ENCODE results near the gene NOVA2. TPM values are rescaled to one million over a fixed set of nuclear protein-coding genes. Genes with fewer than 3 reads are reported as not detected.

The NOVA2 gene
- total and polyA plus RNA-seq, 2 of the 8 experiments (the other 6 are each of a cell fraction or from before 2014, with no cell fraction given) = 3.2 to 24.6 TPM

DNA sequence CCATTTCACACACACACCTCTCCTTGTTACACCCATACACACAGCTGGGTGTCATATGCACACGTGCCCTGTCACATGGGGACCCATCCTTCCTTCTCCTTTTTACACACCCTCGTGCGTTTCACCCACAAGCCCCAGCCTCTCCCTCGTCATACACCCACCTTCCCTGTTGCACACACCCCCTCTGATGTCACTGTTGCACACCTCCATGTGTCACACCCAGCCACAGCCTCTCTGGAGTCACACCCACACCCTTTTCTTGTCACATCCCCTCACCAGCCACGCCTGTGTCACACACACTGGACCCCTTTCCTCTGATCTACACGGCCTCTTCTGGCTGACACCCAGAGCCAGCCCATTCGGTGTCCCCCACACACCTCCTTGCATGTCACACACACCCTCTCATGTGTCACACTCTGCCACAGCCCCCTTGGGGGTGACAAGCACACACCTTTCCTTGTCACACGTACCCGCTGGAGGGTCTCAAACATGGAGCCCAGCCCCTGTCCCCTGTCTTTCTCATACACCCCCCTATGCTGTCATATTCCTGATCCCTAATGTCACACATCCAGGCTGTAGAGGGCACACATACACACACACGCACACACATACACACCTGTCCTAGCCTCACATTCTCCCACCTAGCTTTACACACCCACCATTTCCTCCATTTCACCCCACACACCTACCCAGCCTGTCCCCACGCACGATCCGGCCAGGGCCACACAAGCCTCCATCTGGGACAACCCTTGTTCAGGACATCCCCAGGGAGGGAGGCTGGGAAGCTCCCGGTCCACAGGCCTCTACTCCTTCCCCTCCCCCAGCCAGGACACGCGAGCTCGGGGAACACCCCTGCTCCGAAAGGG lies 1.4 kb downstream of the NOVA2 start:
- WGBS, 2 experiments (ENCODE audit: extremely low coverage in 1 of 2, insufficient coverage in 1 of 2, insufficient read length in 1 of 2, insufficient replicate concordance in 2 of 2, low coverage in 1 of 2, low lambda C conversion rate in 2 of 2, missing lambda C conversion rate in 1 of 2) = 59% methylated on average over 18 of the region's 18 CpGs; no CpG with 5 or more reads in 1 of the 2 experiments
- H3K4me2 ChIP-seq (ENCODE audit: insufficient read depth in 1 of 2, low read depth in 2 of 2, low read length in 2 of 2) = peak overlapping the region; percentile 64 to 79
- no peak for TF ChIP-seq POLR2A (IDR thresholded peaks at IDR 0.05; ENCODE audit: control extremely low read depth in 1 of 2, low read depth in 2 of 2, low read length in 2 of 2)

More for the DNA sequence above, 1.4 kb downstream of the NOVA2 start:
- no peak overlapping the region for H4K91ac ChIP-seq (replicated peaks; ENCODE audit: insufficient read length, low read length)
- no peak overlapping the region for H4K8ac ChIP-seq (ENCODE audit: extremely low read depth, insufficient read depth, low read length)
- H3K4ac ChIP-seq (replicated peaks; ENCODE audit: insufficient read length, low read depth, low read length) = no peak overlapping the region
- peaks cover 8% of the 10 kb centered on the region; the same call in 1 of the 2 replicates for H3K23me2 ChIP-seq (ENCODE audit: low read depth, low read length)
- no peak overlapping the region for H3K23ac ChIP-seq (ENCODE audit: insufficient read length)
- H3K18ac ChIP-seq (ENCODE audit: extremely low read depth, low read length) = no peak overlapping the region; the same call in 1 of the 2 replicates
- H3K14ac ChIP-seq (ENCODE audit: insufficient read length) = no peak overlapping the region
- peak overlapping the region; percentile 61; the same call in 1 of the 2 replicates for H2BK15ac ChIP-seq (ENCODE audit: low read length)
- H3K9me3 ChIP-seq (ENCODE audit: insufficient read depth in 2 of 2, low read depth in 1 of 2, low read length in 1 of 2) = no peaks in the 10 kb centered on the region
- FAIRE-seq (no peak), DNase-seq (ENCODE audit: low read depth in 1 of 2, low spot score in 2 of 2) (peak in 1 of 2 experiments; percentile 56)
- CTCF ChIA-PET (ENCODE audit: partially characterized antibody) = no interaction called here
- POLR2A ChIA-PET (ENCODE audit: partially characterized antibody) = interaction anchor here (0.8 to 0.9 kb wide), 2 partner anchors 9 kb away, joined by 3 to 4 read pairs; no protein-coding TSS in a partner anchor
- no peak overlapping the region for H3K56ac ChIP-seq (replicated peaks; ENCODE audit: insufficient read length, low read depth, low read length)
- H2BK12ac ChIP-seq (ENCODE audit: low read depth, low read length) = peak overlapping the region; percentile 90; the same call in 1 of the 2 replicates
- peak overlapping the region; percentile 18; the same call in 1 of the 2 replicates for H2BK5ac ChIP-seq (ENCODE audit: low read depth, low read length)
- H3K36me3 ChIP-seq (ENCODE audit: control insufficient read depth in 2 of 4, insufficient read depth in 4 of 4, low read length in 3 of 4) = peaks cover 0 to 3% (median 0%) of the 10 kb centered on the region in 4 experiments; a peak in 1 of 8 replicates
- H2BK120ac ChIP-seq (replicated peaks; ENCODE audit: low read depth, low read length) = no peak overlapping the region
- H3K9ac ChIP-seq (replicated peaks in 1 of 4; ENCODE audit: extremely low read depth in 1 of 4, low read depth in 3 of 4, low read length in 3 of 4) = no peak overlapping the region; a peak in 1 of 7 replicates
- no peak overlapping the region for H3K27ac ChIP-seq (ENCODE audit: low read depth, low read length)
- H2AK5ac ChIP-seq (ENCODE audit: low read depth, low read length) = peak overlapping the region; percentile 56
- peaks cover 10 to 12% of the 10 kb centered on the region in 2 experiments for H4K20me1 ChIP-seq (replicated peaks in 1 of 2; ENCODE audit: control insufficient read depth in 1 of 2, insufficient read depth in 2 of 2, low read length in 2 of 2)
- no peak overlapping the region for H2BK20ac ChIP-seq (ENCODE audit: low read length)
- peaks cover 0 to 5% (median 2%) of the 10 kb centered on the region in 4 experiments; a peak in 3 of 7 replicates for H3K27me3 ChIP-seq (replicated peaks in 1 of 4; ENCODE audit: control insufficient read depth in 3 of 4, extremely low read depth in 1 of 4, insufficient read depth in 3 of 4, low read length in 3 of 4)
- H3K79me1 ChIP-seq (ENCODE audit: low read depth, low read length) = peaks cover 5% of the 10 kb centered on the region; the same call in 1 of the 2 replicates
- H3K79me2 ChIP-seq (ENCODE audit: control insufficient read depth in 1 of 2, insufficient read depth in 2 of 2, low read length in 2 of 2) = no peaks in the 10 kb centered on the region
- H4K5ac ChIP-seq (ENCODE audit: insufficient read length, low read depth, low read length) = no peak overlapping the region
- peak overlapping the region; percentile 47 to 66 (median 50) for H3K4me3 ChIP-seq (ENCODE audit: extremely low read depth in 1 of 4, insufficient read depth in 2 of 4, low read depth in 3 of 4, low read length in 4 of 4)
- H3K4me1 ChIP-seq (replicated peaks in 1 of 4; ENCODE audit: control insufficient read depth in 3 of 4, insufficient read depth in 4 of 4, low read length in 3 of 4) = peaks cover 2 to 12% (median 7%) of the 10 kb centered on the region in 4 experiments; a peak in 5 of 7 replicates
- no peak overlapping the region for H2AFZ ChIP-seq (ENCODE audit: low read length)
